ENCODE results near the gene CPEB3.

The CPEB3 gene

GRCh38 chr10:92213049-92213448 lies 77.8 kb downstream of the CPEB3 start:
- DNase-seq (ENCODE audit: low read depth in 3 of 3) = no peak

GRCh38 chr10:92208736-92209135 lies 82.1 kb downstream of the CPEB3 start:
- DNase-seq (ENCODE audit: low read depth in 3 of 3) = no peak

GRCh38 chr10:92208157-92208720 lies 82.6 kb downstream of the CPEB3 start:
- no peak for DNase-seq (ENCODE audit: low read depth in 3 of 3)

GRCh38 chr10:92207061-92207460 lies 83.8 kb downstream of the CPEB3 start:
- DNase-seq (ENCODE audit: low read depth in 3 of 3) = no peak

GRCh38 chr10:92203919-92204623 lies 86.8 kb downstream of the CPEB3 start:
- no peak for DNase-seq (ENCODE audit: low read depth in 3 of 3)

GRCh38 chr10:92202536-92202935 lies 88.3 kb downstream of the CPEB3 start:
- no peak for DNase-seq (ENCODE audit: low read depth in 3 of 3)

GRCh38 chr10:92200564-92200963 lies 90.3 kb downstream of the CPEB3 start:
- no peak for DNase-seq (ENCODE audit: low read depth in 3 of 3)

- DNase-seq (ENCODE audit: low read depth in 3 of 3) = no peak
These were observed 103.8 kb downstream of the CPEB3 start for GRCh38 chr10:92187101-92187500.

- DNase-seq (ENCODE audit: low read depth in 3 of 3) = no peak
These were observed 105.9 kb downstream of the CPEB3 start for GRCh38 chr10:92184977-92185376.

GRCh38 chr10:92183199-92183598 lies 107.7 kb downstream of the CPEB3 start:
- no peak for DNase-seq (ENCODE audit: low read depth in 3 of 3)

- DNase-seq (ENCODE audit: low read depth in 3 of 3) = no peak
These were observed 109.3 kb downstream of the CPEB3 start for GRCh38 chr10:92181575-92181974.

GRCh38 chr10:92180399-92180798 lies 110.5 kb downstream of the CPEB3 start:
- DNase-seq (ENCODE audit: low read depth in 3 of 3) = no peak

GRCh38 chr10:92177546-92177945 lies 113.3 kb downstream of the CPEB3 start:
- DNase-seq (ENCODE audit: low read depth in 3 of 3) = no peak

- no peak for DNase-seq (ENCODE audit: low read depth in 3 of 3)
These were observed 115.7 kb downstream of the CPEB3 start for GRCh38 chr10:92175164-92175563.

- no peak for DNase-seq (ENCODE audit: low read depth in 3 of 3)
These were observed 116.9 kb downstream of the CPEB3 start for GRCh38 chr10:92173996-92174395.

GRCh38 chr10:92164036-92164696 lies 126.7 kb downstream of the CPEB3 start:
- no peak for DNase-seq (ENCODE audit: low read depth in 3 of 3)

- DNase-seq (ENCODE audit: low read depth in 3 of 3) = no peak
These were observed 128.3 kb downstream of the CPEB3 start for GRCh38 chr10:92162541-92162940.

- no peak for DNase-seq (ENCODE audit: low read depth in 3 of 3)
These were observed 133.8 kb downstream of the CPEB3 start for GRCh38 chr10:92156874-92157773.

GRCh38 chr10:92150823-92151222 lies 140.1 kb downstream of the CPEB3 start:
- DNase-seq (ENCODE audit: low read depth in 3 of 3) = no peak

- no peak for DNase-seq (ENCODE audit: low read depth in 3 of 3)
These were observed 141.6 kb downstream of the CPEB3 start for GRCh38 chr10:92149261-92149660.

- no peak for DNase-seq (ENCODE audit: low read depth in 3 of 3)
These were observed 144.1 kb downstream of the CPEB3 start for GRCh38 chr10:92146781-92147180.

- DNase-seq (ENCODE audit: low read depth in 3 of 3) = no peak
These were observed 144.8 kb downstream of the CPEB3 start for GRCh38 chr10:92146107-92146506.

Measured in stimulated activated CD4-positive, alpha-beta T cell treated with anti-CD3 and anti-CD28 coated beads, TNF-alpha, amount 100 ng/mL, for 48 hours (primary cell).